GM18526 (cell line): ENCODE data around the gene PTPMT1.

ENCODE experiments used
- POLR2A ChIP-seq: IDR thresholded peaks from 3 replicates; pipeline ENCODE4 v1.6.1; 2011; ENCODE audit not compliant: insufficient read length; ENCODE audit errors: extremely low read depth

PTPMT1 gene

GRCh38 chr11:47589977-47590861 is 24.8 kb downstream of the PTPMT1 start:
- no peak for TF ChIP-seq POLR2A

GRCh38 chr11:47591764-47592163 is 26.4 kb downstream of the PTPMT1 start:
- no peak for TF ChIP-seq POLR2A

- TF ChIP-seq POLR2A = no peak
These were observed 26.9 kb downstream of the PTPMT1 start for GRCh38 chr11:47592251-47592650.

- no peak for TF ChIP-seq POLR2A
These were observed 27.6 kb downstream of the PTPMT1 start for GRCh38 chr11:47592970-47593369.

- TF ChIP-seq POLR2A = no peak
These were observed 28.1 kb downstream of the PTPMT1 start for GRCh38 chr11:47593492-47593933.

GRCh38 chr11:47593934-47594855 is 28.8 kb downstream of the PTPMT1 start, which contains the start of gene C1QTNF4:
Gene C1QTNF4 (minus strand): TSS chr11:47594411. CDS start chr11:47590810, 3,601 bp downstream.
- no peak for TF ChIP-seq POLR2A

- TF ChIP-seq POLR2A = no peak
These were observed 29.6 kb downstream of the PTPMT1 start for GRCh38 chr11:47595029-47595428.

- no peak for TF ChIP-seq POLR2A
These were observed 30.6 kb downstream of the PTPMT1 start for GRCh38 chr11:47595967-47596366.

- TF ChIP-seq POLR2A = no peak
These were observed 34.5 kb downstream of the PTPMT1 start for GRCh38 chr11:47599902-47600301.

- no peak for TF ChIP-seq POLR2A
These were observed 37.9 kb downstream of the PTPMT1 start for GRCh38 chr11:47603295-47603694.

- no peak for TF ChIP-seq POLR2A
These were observed 40.5 kb downstream of the PTPMT1 start for GRCh38 chr11:47605921-47606320.

GRCh38 chr11:47606731-47607130 is 41.3 kb downstream of the PTPMT1 start:
- no peak for TF ChIP-seq POLR2A

GRCh38 chr11:47607380-47607779 is 42.0 kb downstream of the PTPMT1 start:
- no peak for TF ChIP-seq POLR2A

- TF ChIP-seq POLR2A = no peak
These were observed 44.3 kb downstream of the PTPMT1 start for GRCh38 chr11:47609675-47610074.

- TF ChIP-seq POLR2A = no peak
These were observed 46.0 kb downstream of the PTPMT1 start for GRCh38 chr11:47611348-47611794.
